H9 (cell line): ENCODE results near the gene ZNF608. TPM values are rescaled to one million over a fixed set of nuclear protein-coding genes. Genes with fewer than 3 reads are reported as not detected.
A peak's percentile ranks its signal among the peaks of the same experiment; 100 is the strongest.

Source experiments
- DNase-seq: peaks from one replicate; pipeline ENCODE4 v3.0.0-alpha.2; 2017
- H2AFZ ChIP-seq: one replicate; pipeline ENCODE4 v1.6.1; 2013; ENCODE audit warnings: mild to moderate bottlenecking, low read length, control low read depth, moderate library complexity
- H2AK5ac ChIP-seq: 2 replicates; pipeline ENCODE4 v1.6.1; 2013; ENCODE audit warnings: low read length, control low read depth, mixed read lengths; ENCODE audit not compliant: insufficient read length
- H2BK120ac ChIP-seq: one replicate; pipeline ENCODE4 v1.6.1; 2013; ENCODE audit warnings: low read depth, mild to moderate bottlenecking, low read length, control low read depth, inconsistent platforms; ENCODE audit not compliant: poor library complexity, severe bottlenecking
- H2BK12ac ChIP-seq: 2 replicates; pipeline ENCODE4 v1.6.1; 2013; ENCODE audit warnings: low read length, control low read depth, mixed read lengths, low read depth; ENCODE audit not compliant: insufficient read length
- H2BK15ac ChIP-seq: 2 replicates; pipeline ENCODE4 v1.6.1; 2013; ENCODE audit warnings: low read depth, low read length, control low read depth
- H2BK20ac ChIP-seq: one replicate; pipeline ENCODE4 v1.6.1; 2013; ENCODE audit warnings: low read depth, mild to moderate bottlenecking, low read length, control low read depth, inconsistent platforms; ENCODE audit not compliant: poor library complexity, severe bottlenecking
- H2BK5ac ChIP-seq: 2 replicates; pipeline ENCODE4 v1.6.1; 2013; ENCODE audit warnings: low read length, control low read depth, mixed read lengths; ENCODE audit not compliant: insufficient read length
- H3K14ac ChIP-seq: 2 replicates; pipeline ENCODE4 v1.6.1; 2013; ENCODE audit warnings: low read length, control low read depth; ENCODE audit not compliant: insufficient read depth
- H3K18ac ChIP-seq: 2 replicates; pipeline ENCODE4 v1.6.1; 2013; ENCODE audit warnings: low read depth, mild to moderate bottlenecking, mixed read lengths, low read length, control low read depth; ENCODE audit not compliant: insufficient read length
- H3K23ac ChIP-seq: 2 replicates; pipeline ENCODE4 v1.6.1; 2013; ENCODE audit warnings: low read length, control low read depth, mixed read lengths, low read depth; ENCODE audit not compliant: insufficient read length
- H3K23me2 ChIP-seq: 2 replicates; pipeline ENCODE4 v1.6.1; 2013; ENCODE audit warnings: low read depth, mild to moderate bottlenecking, mixed read lengths, low read length, control low read depth; ENCODE audit not compliant: insufficient read length, poor library complexity, severe bottlenecking
- H3K27ac ChIP-seq: 2 replicates; pipeline ENCODE4 v1.5.1; 2013; ENCODE audit warnings: low read length, control low read depth, mixed read lengths, low read depth; ENCODE audit not compliant: insufficient read length
- H3K27me3 ChIP-seq: 2 replicates; pipeline ENCODE4 v1.6.1; 2013; ENCODE audit warnings: low read length, control low read depth, inconsistent platforms; ENCODE audit not compliant: insufficient read depth
- H3K4ac ChIP-seq: 2 replicates; pipeline ENCODE4 v1.6.1; 2013; ENCODE audit warnings: low read depth, mild to moderate bottlenecking, control low read depth, inconsistent platforms, low read length, moderate library complexity
- H3K4me1 ChIP-seq: 2 replicates; pipeline ENCODE4 v1.6.1; 2013; ENCODE audit warnings: low read length, control low read depth, inconsistent platforms; ENCODE audit not compliant: insufficient read depth
- H3K4me2 ChIP-seq: 2 replicates; pipeline ENCODE4 v1.6.1; 2013; ENCODE audit warnings: low read length, control low read depth, mixed read lengths; ENCODE audit not compliant: insufficient read length, insufficient read depth
- H3K56ac ChIP-seq: 2 replicates; pipeline ENCODE4 v1.6.1; 2013; ENCODE audit warnings: low read depth, mild to moderate bottlenecking, mixed read lengths, low read length, control low read depth; ENCODE audit not compliant: insufficient read length
- H3K79me1 ChIP-seq: 2 replicates; pipeline ENCODE4 v1.6.1; 2013; ENCODE audit warnings: low read depth, mild to moderate bottlenecking, moderate library complexity, low read length, control low read depth, inconsistent platforms; ENCODE audit not compliant: insufficient read depth, poor library complexity, severe bottlenecking
- H3K79me2 ChIP-seq: 2 replicates; pipeline ENCODE4 v1.6.1; 2013; ENCODE audit warnings: low read length, control low read depth, inconsistent platforms; ENCODE audit not compliant: insufficient read depth
- H3K9ac ChIP-seq: 2 replicates; pipeline ENCODE4 v1.6.1; 2013; ENCODE audit warnings: low read length, control low read depth, mixed read lengths; ENCODE audit not compliant: insufficient read length; ENCODE audit errors: extremely low read depth
- H3K9me3 ChIP-seq: one replicate; pipeline ENCODE4 v1.6.1; 2013; ENCODE audit warnings: low read depth, low read length, inconsistent platforms; ENCODE audit not compliant: control insufficient read depth
- H3T11ph ChIP-seq: one replicate; pipeline ENCODE4 v1.6.1; 2013; ENCODE audit warnings: mild to moderate bottlenecking, low read length, control low read depth, inconsistent platforms
- H4K20me1 ChIP-seq: one replicate; pipeline ENCODE4 v1.6.1; 2013; ENCODE audit not compliant: control insufficient read depth, insufficient read length, insufficient read depth
- H4K5ac ChIP-seq: 2 replicates; pipeline ENCODE4 v1.6.1; 2013; ENCODE audit warnings: low read depth, mild to moderate bottlenecking, mixed read lengths, low read length, control low read depth; ENCODE audit not compliant: insufficient read length
- H4K8ac ChIP-seq: replicated peaks from 2 replicates; pipeline ENCODE4 v1.6.1; 2013; ENCODE audit warnings: low read length, control low read depth, mixed read lengths, low read depth; ENCODE audit not compliant: insufficient read length
- H4K91ac ChIP-seq: 2 replicates; pipeline ENCODE4 v1.6.1; 2013; ENCODE audit warnings: low read depth, mild to moderate bottlenecking, moderate library complexity, mixed read lengths, low read length, control low read depth; ENCODE audit not compliant: insufficient read length
- H3K27ac Mint-ChIP-seq, 3 experiments: 2 replicates in 2 of 3; 3 replicates in 1 of 3; pipeline ENCODE4 v1.8.0; 2020 to 2021; ENCODE audit warnings: mixed read lengths in 3 of 3, mild to moderate bottlenecking in 1 of 3, moderate library complexity in 1 of 3
- H3K27me3 Mint-ChIP-seq: 2 replicates; pipeline ENCODE4 v1.8.0; 2021; ENCODE audit warnings: low read depth, mild to moderate bottlenecking, moderate library complexity, mixed read lengths
- H3K36me3 Mint-ChIP-seq, 3 experiments: 2 replicates in 2 of 3; 3 replicates in 1 of 3; pipeline ENCODE4 v1.8.0; 2020 to 2021; ENCODE audit warnings: low read depth in 3 of 3, mixed read lengths in 3 of 3; ENCODE audit not compliant: insufficient read depth in 1 of 3
- H3K4me1 Mint-ChIP-seq, 2 experiments: 2 replicates each; pipeline ENCODE4 v1.8.0; 2020; ENCODE audit warnings: mixed read lengths in 2 of 2
- H3K4me3 Mint-ChIP-seq, 2 experiments: 2 replicates in 1 of 2; 3 replicates in 1 of 2; pipeline ENCODE4 v1.8.0; 2020 to 2021; ENCODE audit warnings: mild to moderate bottlenecking in 2 of 2, mixed read lengths in 2 of 2, moderate library complexity in 1 of 2
- H3K9me3 Mint-ChIP-seq, 2 experiments: 2 replicates in 1 of 2; 3 replicates in 1 of 2; pipeline ENCODE4 v1.8.0; 2020; ENCODE audit warnings: mild to moderate bottlenecking in 2 of 2, mixed read lengths in 2 of 2, moderate library complexity in 1 of 2
- WGBS: extraction: QIAGEN DNeasy Blood & Tissue Kit; methylation state at CpG from one replicate; pipeline ENCODE4 v1.1.7; 2013; ENCODE audit warnings: missing lambda C conversion rate, low lambda C conversion rate, mixed read lengths; ENCODE audit not compliant: insufficient read length; ENCODE audit errors: extremely low coverage; 5-methylcytosine and 5-hydroxymethylcytosine counted together
- total RNA-seq: library from RNA; stranded (reverse); gene quantifications from 2 replicates; pipeline ENCODE4 v1.2.1, GENCODE V29; 2021
- TF ChIP-seq, protein P1 (sequence below): fragments of 200-600 bp; sonication (generic); conservative IDR thresholded peaks from 3 replicates; pipeline ENCODE4 v1.8.0; 2021; ENCODE audit warnings: antibody characterized with exemption, mild to moderate bottlenecking

The ZNF608 gene
- total RNA-seq, 1 experiment from 2014 or later: 67.0 TPM

DNA sequence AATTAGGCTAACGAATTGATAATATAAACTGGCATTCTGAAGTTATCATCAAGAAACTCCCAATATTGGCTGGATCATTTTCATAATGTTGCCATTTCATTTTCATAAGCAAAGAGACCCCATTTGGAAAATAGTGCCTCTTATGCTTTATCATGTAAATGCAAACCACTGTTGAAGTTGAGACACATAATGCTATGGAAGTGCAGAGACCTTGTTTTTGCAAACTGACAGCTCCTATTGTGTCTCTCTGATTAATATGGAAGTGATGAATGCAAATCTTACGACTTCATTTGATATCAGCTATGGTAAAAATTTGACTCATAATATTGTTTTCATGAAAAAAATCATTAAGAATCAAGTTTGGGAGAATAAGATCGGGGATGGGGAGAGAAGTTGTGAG, 25.3 kb upstream of the ZNF608 start:
- no peak overlapping the region for H2BK20ac ChIP-seq
- no peak overlapping the region for H3K27ac ChIP-seq
- no peak overlapping the region for H2BK5ac ChIP-seq
- no peak overlapping the region for H2AFZ ChIP-seq
- H3K9me3 Mint-ChIP-seq: no peaks in the 10 kb centered on the region
- no peak overlapping the region for H2BK12ac ChIP-seq
- no peaks in the 10 kb centered on the region for H4K20me1 ChIP-seq
- H3K9ac ChIP-seq: no peak overlapping the region
- H3K4me1 Mint-ChIP-seq: peaks cover 26 to 29% of the 10 kb centered on the region in 2 experiments
- 100% methylated on average over 1 of the region's 3 CpGs for WGBS
- no peaks in the 10 kb centered on the region for H3K36me3 Mint-ChIP-seq
- no peaks in the 10 kb centered on the region for H3K79me1 ChIP-seq
- no peak overlapping the region for H3T11ph ChIP-seq
- H3K27ac Mint-ChIP-seq: peak overlapping the region in 1 of 3 experiments; percentile 31; a peak in 2 of 7 replicates
- no peak overlapping the region for H3K4me2 ChIP-seq
- H3K14ac ChIP-seq: no peak overlapping the region
- H3K23me2 ChIP-seq: no peaks in the 10 kb centered on the region
- H3K4me3 Mint-ChIP-seq: no peak overlapping the region
- H3K18ac ChIP-seq: no peak overlapping the region
- H4K8ac ChIP-seq: no peak overlapping the region
- no peak overlapping the region for H2BK15ac ChIP-seq
- H3K4me1 ChIP-seq: peaks cover 2% of the 10 kb centered on the region; the same call in 1 of the 2 replicates
- no peak overlapping the region for H3K23ac ChIP-seq
- H3K9me3 ChIP-seq: no peaks in the 10 kb centered on the region
- no peak overlapping the region for H4K5ac ChIP-seq
- no peaks in the 10 kb centered on the region for H3K27me3 Mint-ChIP-seq
- H3K27me3 ChIP-seq: no peaks in the 10 kb centered on the region
- H4K91ac ChIP-seq: no peak overlapping the region
- TF ChIP-seq, protein P1, sequence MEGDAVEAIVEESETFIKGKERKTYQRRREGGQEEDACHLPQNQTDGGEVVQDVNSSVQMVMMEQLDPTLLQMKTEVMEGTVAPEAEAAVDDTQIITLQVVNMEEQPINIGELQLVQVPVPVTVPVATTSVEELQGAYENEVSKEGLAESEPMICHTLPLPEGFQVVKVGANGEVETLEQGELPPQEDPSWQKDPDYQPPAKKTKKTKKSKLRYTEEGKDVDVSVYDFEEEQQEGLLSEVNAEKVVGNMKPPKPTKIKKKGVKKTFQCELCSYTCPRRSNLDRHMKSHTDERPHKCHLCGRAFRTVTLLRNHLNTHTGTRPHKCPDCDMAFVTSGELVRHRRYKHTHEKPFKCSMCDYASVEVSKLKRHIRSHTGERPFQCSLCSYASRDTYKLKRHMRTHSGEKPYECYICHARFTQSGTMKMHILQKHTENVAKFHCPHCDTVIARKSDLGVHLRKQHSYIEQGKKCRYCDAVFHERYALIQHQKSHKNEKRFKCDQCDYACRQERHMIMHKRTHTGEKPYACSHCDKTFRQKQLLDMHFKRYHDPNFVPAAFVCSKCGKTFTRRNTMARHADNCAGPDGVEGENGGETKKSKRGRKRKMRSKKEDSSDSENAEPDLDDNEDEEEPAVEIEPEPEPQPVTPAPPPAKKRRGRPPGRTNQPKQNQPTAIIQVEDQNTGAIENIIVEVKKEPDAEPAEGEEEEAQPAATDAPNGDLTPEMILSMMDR: no peak
- no peak overlapping the region for H2AK5ac ChIP-seq
- DNase-seq: no peak
- no peak overlapping the region for H3K56ac ChIP-seq
- H2BK120ac ChIP-seq: no peak overlapping the region
- no peaks in the 10 kb centered on the region for H3K79me2 ChIP-seq
- no peak overlapping the region for H3K4ac ChIP-seq
